Activated CD4-positive, alpha-beta T cell treated with anti-CD3 and anti-CD28 coated beads for 24 hours (primary cell): ENCODE measurements around the gene PLEKHG5.

ENCODE experiments used
- DNase-seq, 2 donors: peaks; one replicate each; pipeline ENCODE4 v3.0.0-alpha.2; 2020; ENCODE audit warnings: low read depth in 2 of 2

PLEKHG5 gene

DNA sequence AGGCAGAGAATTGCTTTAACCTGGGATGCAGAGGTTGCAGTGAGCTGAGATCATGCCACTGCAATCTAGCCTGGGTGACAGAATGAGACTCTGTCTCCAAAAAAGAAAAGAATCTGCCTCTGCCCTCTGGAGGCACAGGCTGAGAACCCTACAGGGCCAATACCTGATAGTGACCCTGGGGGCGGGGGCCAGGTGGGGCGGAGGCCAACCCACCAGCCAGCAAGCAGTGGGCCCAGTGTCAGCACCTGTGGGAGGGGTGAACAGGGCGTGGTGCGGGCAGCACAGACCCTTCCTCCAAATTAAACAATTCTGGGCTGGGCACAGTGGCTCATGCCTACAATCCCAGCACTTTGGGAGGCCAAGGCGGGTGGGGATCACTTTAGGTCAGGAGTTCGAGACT, 19.0 kb upstream of the PLEKHG5 start:
- DNase-seq = no peak

- no peak for DNase-seq
Observed at GRCh38 chr1:6509919-6510291, 18.4 kb upstream of the PLEKHG5 start.

- DNase-seq = no peak
Observed at GRCh38 chr1:6509220-6509918, 17.9 kb upstream of the PLEKHG5 start.

DNA sequence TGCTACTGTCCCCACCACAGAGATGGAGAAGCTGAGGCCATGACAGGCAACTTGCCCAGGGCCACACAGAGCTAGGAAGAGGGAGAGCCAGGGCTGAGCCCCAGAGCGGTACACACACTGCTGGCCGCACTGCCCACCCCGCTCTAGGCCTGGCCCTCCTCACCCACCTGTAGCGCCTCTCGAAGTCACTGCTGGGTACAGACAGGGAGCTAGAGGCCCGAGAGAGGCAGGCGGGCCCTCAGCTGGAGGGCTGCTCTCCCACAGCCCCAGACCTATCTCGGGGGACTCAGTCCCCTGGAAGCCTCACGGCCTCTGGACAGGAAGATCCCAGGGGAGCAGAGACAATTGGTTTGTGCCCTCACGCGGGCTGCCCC, 17.3 kb upstream of the PLEKHG5 start:
- DNase-seq = no peak

DNA sequence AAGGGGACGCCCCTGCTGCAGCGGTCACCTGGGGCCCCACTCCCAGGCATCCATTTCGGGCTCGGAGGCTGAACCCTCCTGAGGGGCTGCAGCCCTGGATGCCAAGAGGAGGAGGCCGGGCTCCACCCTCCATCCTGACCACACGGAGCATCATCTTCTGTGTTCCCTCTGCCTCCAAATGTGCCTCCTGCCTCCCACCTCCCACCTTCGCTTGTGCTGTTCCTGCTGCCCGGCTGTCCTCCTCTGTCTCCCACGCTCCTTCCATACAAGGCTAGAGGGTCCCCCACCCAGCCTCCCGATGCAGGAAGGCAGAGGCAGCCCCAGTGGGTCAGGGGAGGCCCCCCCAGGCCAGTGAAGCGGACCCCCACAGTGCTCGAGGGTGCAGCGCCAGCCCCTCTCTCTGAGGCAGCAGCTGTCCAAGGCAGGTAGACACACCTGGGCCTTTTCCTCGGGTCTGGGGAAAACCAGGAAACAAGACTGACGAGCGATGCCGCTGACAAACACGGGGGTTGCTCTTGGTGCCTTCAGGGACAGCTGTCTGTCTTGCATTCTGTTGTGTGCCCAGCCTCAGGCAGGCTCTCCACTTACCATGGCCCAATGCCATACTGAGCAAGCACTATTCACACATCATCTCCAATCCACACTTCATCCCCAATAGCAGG, 16.8 kb upstream of the PLEKHG5 start:
- DNase-seq = no peak

DNA sequence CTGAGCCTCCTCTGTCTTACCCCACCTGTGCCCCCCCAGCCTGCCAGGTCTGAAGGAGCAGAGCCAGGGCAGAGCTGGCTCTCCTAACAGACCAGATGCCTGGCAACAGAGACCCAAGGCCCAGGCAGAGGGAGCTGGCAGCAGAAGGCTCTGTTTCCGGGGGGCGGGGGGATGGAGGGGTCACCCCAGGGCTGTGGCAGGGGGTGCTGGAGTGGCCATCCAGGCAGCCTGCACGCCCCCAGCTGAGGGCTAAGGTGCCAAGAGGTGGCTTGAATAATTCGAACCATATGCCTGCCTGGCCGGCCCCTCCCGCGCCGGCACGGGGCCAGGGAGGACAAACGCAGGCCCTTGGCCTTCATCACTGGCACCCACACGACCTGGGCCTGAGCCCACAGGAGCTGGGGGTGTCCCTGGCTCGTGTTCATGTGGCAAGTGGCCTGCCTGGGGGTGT, 16.0 kb upstream of the PLEKHG5 start:
- no peak for DNase-seq

DNA sequence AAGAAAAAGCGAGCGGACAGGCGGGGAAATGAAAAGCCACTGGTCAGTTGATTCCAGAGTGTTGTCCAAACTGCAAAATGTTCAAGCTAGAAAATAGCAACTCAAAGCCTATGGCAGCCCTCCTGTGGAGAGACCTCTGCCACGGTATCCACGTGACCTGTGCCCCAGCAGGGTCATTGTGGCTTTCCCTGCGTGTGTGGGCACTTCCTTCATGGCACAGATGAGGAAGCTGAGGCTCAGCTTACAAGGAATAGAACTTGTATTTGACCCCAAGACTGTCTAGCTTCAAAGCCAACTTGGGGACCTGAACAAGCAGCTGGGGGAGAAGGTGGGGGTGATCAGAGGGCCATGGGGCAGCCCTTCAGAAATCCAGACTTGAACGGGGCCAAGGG, 15.6 kb upstream of the PLEKHG5 start:
- no peak for DNase-seq

DNA sequence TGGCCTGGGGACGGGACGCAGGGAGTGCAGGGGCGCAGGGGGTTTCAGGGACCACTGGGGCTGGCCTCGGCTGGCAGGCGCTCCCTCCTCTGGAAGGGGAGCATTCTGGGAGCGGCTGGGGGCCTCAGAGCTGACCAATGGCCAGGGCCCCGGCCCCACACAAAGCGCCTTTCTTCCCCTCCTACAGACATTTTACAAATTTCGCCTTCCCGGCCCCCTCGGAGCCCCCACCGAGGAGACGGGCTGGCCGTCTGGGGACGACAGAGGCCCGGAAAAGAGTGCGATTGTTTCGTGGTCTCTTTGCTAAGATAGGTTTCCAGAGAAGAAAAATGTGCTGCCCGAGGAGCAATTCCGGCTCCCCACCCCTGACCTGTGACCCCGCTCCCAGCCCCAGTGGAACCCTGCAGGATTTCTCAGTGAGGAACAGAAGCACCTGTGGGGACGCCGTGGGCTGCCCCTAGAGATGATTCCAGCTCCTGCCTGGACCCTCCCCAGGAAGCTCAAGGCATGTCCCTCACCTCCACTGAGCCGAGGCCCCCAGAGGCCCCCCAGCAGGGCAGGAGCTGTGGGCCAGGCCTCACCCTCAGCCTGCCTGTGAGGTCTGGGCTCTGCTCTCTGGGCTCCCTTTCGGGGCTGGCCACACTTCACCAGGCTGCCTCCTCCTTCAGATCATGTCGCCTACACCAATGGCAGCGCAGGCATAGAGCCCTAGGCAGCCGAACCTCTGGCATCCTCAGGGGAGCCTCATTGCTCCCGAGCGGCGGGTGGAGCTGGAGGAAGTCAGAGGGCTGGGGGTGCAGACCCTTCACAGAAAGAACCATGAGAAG, 15.0 kb upstream of the PLEKHG5 start:
- DNase-seq = no peak

- no peak for DNase-seq
Observed at GRCh38 chr1:6505367-6506209, 14.1 kb upstream of the PLEKHG5 start.

- no peak for DNase-seq
Observed at GRCh38 chr1:6504887-6505286, 13.4 kb upstream of the PLEKHG5 start.

DNA sequence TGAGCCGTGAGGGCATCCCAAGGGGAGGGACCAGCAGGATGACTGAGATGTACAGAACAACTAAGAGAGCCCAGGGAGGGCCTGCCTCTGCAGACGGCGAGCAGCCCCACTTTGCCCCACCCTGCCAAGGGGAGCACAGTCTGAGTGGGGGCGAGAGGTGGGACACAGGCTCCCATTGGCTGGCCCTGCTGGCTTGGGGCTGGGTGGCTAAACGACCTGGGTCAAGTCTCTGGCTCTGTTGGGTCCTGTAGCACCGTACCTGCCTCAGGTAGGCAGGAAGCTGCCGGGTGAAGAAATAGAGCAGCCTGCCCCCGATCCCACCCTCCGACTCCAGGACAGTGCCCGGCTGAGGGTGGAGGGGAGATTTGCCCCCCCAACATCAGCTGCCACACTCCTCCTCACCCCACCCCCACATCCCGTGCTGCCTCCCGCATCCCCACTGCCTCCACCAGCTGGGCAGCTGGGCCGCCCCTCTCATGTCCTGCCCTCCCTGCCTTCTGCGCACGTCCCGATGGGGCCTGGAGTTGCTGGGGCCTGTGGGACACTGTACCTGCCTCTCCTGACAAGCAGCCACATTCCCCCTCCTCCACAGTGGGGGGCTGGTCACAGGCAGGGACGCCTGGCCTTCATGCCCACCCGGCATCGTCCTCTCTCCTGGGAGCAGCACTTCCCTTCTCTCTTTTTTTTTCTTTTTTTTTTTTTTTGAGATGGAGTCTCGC, 12.6 kb upstream of the PLEKHG5 start:
- no peak for DNase-seq

GRCh38 chr1:6502000-6502891, 10.8 kb upstream of the PLEKHG5 start:
- no peak for DNase-seq

DNA sequence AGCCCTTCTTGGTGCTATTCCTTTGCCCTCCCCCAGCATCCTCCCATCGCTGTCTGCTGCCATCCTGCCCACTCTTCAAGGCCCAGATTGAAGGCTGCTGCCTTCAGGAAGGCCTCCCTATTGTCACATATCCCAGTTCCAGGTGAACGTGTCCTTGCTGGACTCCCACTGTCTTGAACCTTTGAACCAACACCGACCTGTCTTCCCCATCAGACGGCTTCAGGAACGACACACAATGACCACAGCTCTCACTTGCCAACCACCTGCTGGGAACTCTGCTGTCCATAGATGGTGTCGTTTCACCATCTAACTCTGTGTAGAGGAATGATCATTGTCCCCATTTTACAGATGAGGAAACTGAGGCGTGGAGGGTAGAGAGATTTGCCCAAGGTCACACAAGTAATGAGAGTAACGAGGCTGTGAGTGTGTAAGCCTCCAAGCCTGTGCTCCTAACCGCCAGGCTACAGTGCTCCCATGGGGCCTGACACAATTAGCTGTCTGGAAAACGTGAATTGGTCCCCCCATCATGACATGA, 9.9 kb upstream of the PLEKHG5 start:
- DNase-seq = no peak

- DNase-seq = no peak
Observed at GRCh38 chr1:6500544-6501278, 9.2 kb upstream of the PLEKHG5 start.

- DNase-seq = no peak
Observed at GRCh38 chr1:6499296-6499695, 7.8 kb upstream of the PLEKHG5 start.

GRCh38 chr1:6498576-6499111, 7.2 kb upstream of the PLEKHG5 start:
- no peak for DNase-seq

DNA sequence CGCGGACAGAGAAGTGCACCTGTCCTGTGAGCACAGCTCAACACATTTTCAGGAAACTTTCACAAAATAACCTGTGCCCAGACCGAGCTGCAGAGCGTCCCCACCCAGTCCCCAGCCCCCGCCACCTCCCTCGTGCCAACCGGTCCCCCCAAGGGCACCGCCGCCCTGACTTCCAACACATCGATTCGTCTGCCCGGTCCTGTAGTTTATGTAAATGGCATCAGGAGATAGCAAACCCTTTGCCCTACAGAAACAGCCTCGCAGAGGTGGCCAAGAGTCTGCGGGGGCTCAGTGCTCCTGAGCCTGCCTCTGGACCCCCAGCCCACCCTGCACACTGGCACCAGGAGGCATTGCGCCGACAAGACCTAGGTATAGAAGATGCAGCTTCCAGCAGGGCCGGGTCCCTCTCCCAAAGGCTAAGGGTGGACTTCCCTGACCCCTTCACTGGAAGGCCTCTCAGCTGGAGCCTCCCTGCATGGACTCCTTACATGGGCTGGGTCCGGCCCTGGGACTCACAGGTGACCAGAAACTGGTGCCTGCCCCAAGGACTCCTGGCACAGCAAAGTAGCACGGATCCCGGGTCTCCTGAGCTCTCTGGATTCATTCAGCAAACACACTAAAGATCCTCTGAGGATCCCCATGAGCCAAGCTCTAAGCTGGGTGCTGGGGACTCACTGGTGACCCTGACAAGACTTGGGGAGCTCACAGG, 6.6 kb upstream of the PLEKHG5 start:
- DNase-seq = no peak

DNA sequence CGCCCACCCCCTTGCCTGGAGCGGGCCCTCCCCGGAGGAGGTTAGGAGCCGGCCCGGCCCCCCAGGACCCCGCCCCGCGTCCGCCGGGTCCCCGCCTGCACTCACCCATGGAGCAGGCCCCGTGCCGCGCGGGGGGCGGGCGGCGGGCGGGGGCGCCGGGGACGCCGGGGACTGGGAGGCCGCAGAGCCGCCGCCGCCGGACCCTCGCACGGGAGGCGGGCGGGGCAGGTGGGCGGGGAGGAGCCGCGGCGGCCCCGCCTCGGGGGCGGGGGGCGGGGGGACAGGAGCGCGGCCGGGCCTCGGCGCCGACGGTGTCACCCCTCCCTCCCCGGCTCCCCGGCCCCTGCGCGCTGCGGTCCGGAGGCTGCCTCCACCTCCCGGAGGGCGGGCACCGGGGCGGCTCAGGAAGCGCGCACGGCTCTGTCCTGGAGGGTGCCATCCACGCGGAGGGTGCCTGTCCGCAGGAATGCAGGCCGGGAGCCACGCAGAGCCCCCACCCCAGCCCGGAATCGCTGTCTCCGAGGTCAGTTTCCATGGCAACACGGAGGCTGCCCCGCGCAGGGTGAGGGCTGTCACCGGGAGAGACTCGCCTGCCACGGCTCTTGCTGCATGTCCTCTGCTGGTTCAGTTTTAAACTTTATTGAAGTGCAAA, 5.9 kb upstream of the PLEKHG5 start:
- DNase-seq = peak in 1 of 2 donors; percentile 27
